Liver (tissue), 3 donors: ENCODE data around the gene ANKFN1.

Experiments used
- JUND ChIP-seq, 2 donors: IDR thresholded peaks; 2 replicates each; pipeline ENCODE4 v1.6.1; 2016; ENCODE audit warnings: antibody characterized with exemption in 2 of 2
- RXRA ChIP-seq, 2 donors: IDR thresholded peaks; 2 replicates each; pipeline ENCODE4 v1.6.1; 2017 to 2018; ENCODE audit warnings: antibody characterized with exemption in 2 of 2, mild to moderate bottlenecking in 1 of 2
- TAF1 ChIP-seq: conservative IDR thresholded peaks from 2 replicates; pipeline ENCODE4 v1.6.1; 2016; ENCODE audit warnings: antibody characterized with exemption, mild to moderate bottlenecking
- ZBTB33 ChIP-seq: IDR thresholded peaks from 2 replicates; pipeline ENCODE4 v1.6.1; 2016; ENCODE audit warnings: antibody characterized with exemption
- TF ChIP-seq, protein P1 (sequence below): fragments of 150-350 bp; IDR thresholded peaks from 2 replicates; pipeline ENCODE4 v1.5.1; 2017; ENCODE audit warnings: improper control_type of control experiment, low read depth, low read length; ENCODE audit not compliant: missing input control
- donor health status: healthy.
- donor health status: healthy.

DNA sequence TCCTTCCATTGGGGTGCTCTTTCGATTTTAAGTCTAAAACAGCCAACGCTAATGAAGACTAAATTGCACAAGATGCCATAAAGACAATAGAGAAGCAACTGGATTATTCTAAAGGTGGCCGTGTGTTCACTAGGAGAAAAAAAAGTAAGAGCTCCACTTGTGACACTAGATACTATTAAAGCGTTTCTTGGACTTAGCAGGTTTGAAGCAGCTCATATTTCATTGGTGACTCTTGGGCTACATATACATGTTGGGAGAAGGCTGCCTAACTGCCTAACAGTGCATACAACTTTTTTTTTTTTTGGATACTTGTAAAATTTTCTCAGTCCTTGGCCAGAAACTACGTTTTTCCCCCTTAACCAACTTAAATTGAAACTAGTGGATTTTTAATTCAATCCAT is 328.4 kb downstream of the ANKFN1 start:
- TF ChIP-seq ZBTB33 = no peak
- TF ChIP-seq, protein P1, sequence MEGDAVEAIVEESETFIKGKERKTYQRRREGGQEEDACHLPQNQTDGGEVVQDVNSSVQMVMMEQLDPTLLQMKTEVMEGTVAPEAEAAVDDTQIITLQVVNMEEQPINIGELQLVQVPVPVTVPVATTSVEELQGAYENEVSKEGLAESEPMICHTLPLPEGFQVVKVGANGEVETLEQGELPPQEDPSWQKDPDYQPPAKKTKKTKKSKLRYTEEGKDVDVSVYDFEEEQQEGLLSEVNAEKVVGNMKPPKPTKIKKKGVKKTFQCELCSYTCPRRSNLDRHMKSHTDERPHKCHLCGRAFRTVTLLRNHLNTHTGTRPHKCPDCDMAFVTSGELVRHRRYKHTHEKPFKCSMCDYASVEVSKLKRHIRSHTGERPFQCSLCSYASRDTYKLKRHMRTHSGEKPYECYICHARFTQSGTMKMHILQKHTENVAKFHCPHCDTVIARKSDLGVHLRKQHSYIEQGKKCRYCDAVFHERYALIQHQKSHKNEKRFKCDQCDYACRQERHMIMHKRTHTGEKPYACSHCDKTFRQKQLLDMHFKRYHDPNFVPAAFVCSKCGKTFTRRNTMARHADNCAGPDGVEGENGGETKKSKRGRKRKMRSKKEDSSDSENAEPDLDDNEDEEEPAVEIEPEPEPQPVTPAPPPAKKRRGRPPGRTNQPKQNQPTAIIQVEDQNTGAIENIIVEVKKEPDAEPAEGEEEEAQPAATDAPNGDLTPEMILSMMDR = no peak
- TF ChIP-seq JUND (IDR thresholded peaks at IDR 0.05) = no peak
- no peak for TF ChIP-seq RXRA (IDR thresholded peaks at IDR 0.05)
- TF ChIP-seq TAF1 = no peak
